Measurements from ENCODE around the gene FBL. TPM values are rescaled to one million over a fixed set of nuclear protein-coding genes. Genes with fewer than 3 reads are reported as not detected.
"Not testable (repeated sequence)": the region's sequence is repeated elsewhere in the genome, so short reads cannot be mapped to it uniquely, and the experiment has no call there.

The FBL gene
- total RNA-seq, 1 donor from 2014 or later: 386 TPM

GRCh38 chr19:39817888-39818561 is 28.2 kb downstream of the FBL start:
- peak overlapping the region; percentile 25 to 42 (median 31) for H3K4me3 ChIP-seq (ENCODE audit: low read length in 3 of 3)
- no peaks in the 10 kb centered on the region for H3K9me3 ChIP-seq (ENCODE audit: control insufficient read depth in 3 of 3, low read length in 3 of 3)
- no peaks in the 10 kb centered on the region for H3K27me3 ChIP-seq (ENCODE audit: control insufficient read depth in 3 of 3, insufficient read depth in 3 of 3, low read length in 3 of 3)
- H3K27ac ChIP-seq (ENCODE audit: low read depth, low read length): peak overlapping the region; percentile 91
- peak overlapping the region; percentile 18 to 69 (median 25) for H3K9ac ChIP-seq (ENCODE audit: low read depth in 1 of 3, low read length in 3 of 3)
- H3K36me3 ChIP-seq (ENCODE audit: control insufficient read depth in 3 of 3, insufficient read depth in 3 of 3, low read length in 3 of 3): peaks cover 3 to 17% (median 4%) of the 10 kb centered on the region in 3 donors
- peaks cover 66 to 85% (median 69%) of the 10 kb centered on the region in 3 donors for H3K4me1 ChIP-seq (ENCODE audit: control insufficient read depth in 3 of 3, insufficient read depth in 3 of 3, low read length in 3 of 3)

- Histone ChIP-seq H3K36me3 (ENCODE audit: control insufficient read depth in 3 of 3, insufficient read depth in 3 of 3, low read length in 3 of 3) (peaks cover 3 to 12% (median 4%) of the 10 kb centered on the region in 3 donors), H3K4me1 (ENCODE audit: control insufficient read depth in 3 of 3, insufficient read depth in 3 of 3, low read length in 3 of 3) (peaks cover 56 to 79% (median 62%) of the 10 kb centered on the region in 3 donors), H3K4me3 (ENCODE audit: low read length in 3 of 3) (no peak overlapping the region), H3K27me3 (ENCODE audit: control insufficient read depth in 3 of 3, insufficient read depth in 3 of 3, low read length in 3 of 3) (no peaks in the 10 kb centered on the region), H3K9me3 (ENCODE audit: control insufficient read depth in 3 of 3, low read length in 3 of 3) (no peaks in the 10 kb centered on the region), H3K27ac (ENCODE audit: low read depth, low read length) (peak overlapping the region; percentile 91), H3K9ac (ENCODE audit: low read depth in 1 of 3, low read length in 3 of 3) (peak overlapping the region; percentile 9 to 68 (median 65))
Observed at GRCh38 chr19:39816287-39817048, 29.7 kb downstream of the FBL start.

GRCh38 chr19:39814595-39814994 is 31.6 kb downstream of the FBL start:
- H3K4me3 ChIP-seq (ENCODE audit: low read length in 3 of 3): no peak overlapping the region
- no peaks in the 10 kb centered on the region for H3K27me3 ChIP-seq (ENCODE audit: control insufficient read depth in 3 of 3, insufficient read depth in 3 of 3, low read length in 3 of 3)
- H3K36me3 ChIP-seq (ENCODE audit: control insufficient read depth in 3 of 3, insufficient read depth in 3 of 3, low read length in 3 of 3): peaks cover 0 to 9% (median 0%) of the 10 kb centered on the region in 3 donors
- H3K4me1 ChIP-seq (ENCODE audit: control insufficient read depth in 3 of 3, insufficient read depth in 3 of 3, low read length in 3 of 3): peaks cover 48 to 63% (median 57%) of the 10 kb centered on the region in 3 donors
- H3K27ac ChIP-seq (ENCODE audit: low read depth, low read length): peak overlapping the region; percentile 91
- no peak overlapping the region for H3K9ac ChIP-seq (ENCODE audit: low read depth in 1 of 3, low read length in 3 of 3)
- H3K9me3 ChIP-seq (ENCODE audit: control insufficient read depth in 3 of 3, low read length in 3 of 3): peaks cover 0 to 2% (median 0%) of the 10 kb centered on the region in 3 donors

- H3K9ac ChIP-seq (ENCODE audit: low read depth in 1 of 3, low read length in 3 of 3); H3K9me3 ChIP-seq (ENCODE audit: control insufficient read depth in 3 of 3, low read length in 3 of 3); H3K27me3 ChIP-seq (ENCODE audit: control insufficient read depth in 3 of 3, insufficient read depth in 3 of 3, low read length in 3 of 3); H3K4me3 ChIP-seq (ENCODE audit: low read length in 3 of 3); H3K36me3 ChIP-seq (ENCODE audit: control insufficient read depth in 3 of 3, insufficient read depth in 3 of 3, low read length in 3 of 3): not testable (repeated sequence)
- peaks cover 43 to 58% (median 53%) of the 10 kb centered on the region in 3 donors for H3K4me1 ChIP-seq (ENCODE audit: control insufficient read depth in 3 of 3, insufficient read depth in 3 of 3, low read length in 3 of 3)
- peak overlapping the region; percentile 91 for H3K27ac ChIP-seq (ENCODE audit: low read depth, low read length)
Observed at GRCh38 chr19:39814111-39814510, 32.1 kb downstream of the FBL start.

GRCh38 chr19:39813264-39813993 is 32.8 kb downstream of the FBL start:
- Histone ChIP-seq H3K27ac (ENCODE audit: low read depth, low read length) (peak overlapping the region; percentile 76), H3K9ac (ENCODE audit: low read depth in 1 of 3, low read length in 3 of 3) (peak overlapping the region in 2 of 3 donors; percentile 10 to 36), H3K36me3 (ENCODE audit: control insufficient read depth in 3 of 3, insufficient read depth in 3 of 3, low read length in 3 of 3) (peaks cover 0 to 6% (median 0%) of the 10 kb centered on the region in 3 donors), H3K27me3 (ENCODE audit: control insufficient read depth in 3 of 3, insufficient read depth in 3 of 3, low read length in 3 of 3) (no peaks in the 10 kb centered on the region), H3K4me1 (ENCODE audit: control insufficient read depth in 3 of 3, insufficient read depth in 3 of 3, low read length in 3 of 3) (peaks cover 36 to 51% (median 47%) of the 10 kb centered on the region in 3 donors), H3K4me3 (ENCODE audit: low read length in 3 of 3) (peak overlapping the region; percentile 4 to 25 (median 4)), H3K9me3 (ENCODE audit: control insufficient read depth in 3 of 3, low read length in 3 of 3) (peaks cover 0 to 3% (median 2%) of the 10 kb centered on the region in 3 donors)

- Histone ChIP-seq H3K27me3 (ENCODE audit: control insufficient read depth in 3 of 3, insufficient read depth in 3 of 3, low read length in 3 of 3) (no peaks in the 10 kb centered on the region), H3K27ac (ENCODE audit: low read depth, low read length) (no peak overlapping the region), H3K4me1 (ENCODE audit: control insufficient read depth in 3 of 3, insufficient read depth in 3 of 3, low read length in 3 of 3) (peaks cover 13 to 32% (median 31%) of the 10 kb centered on the region in 3 donors), H3K9ac (ENCODE audit: low read depth in 1 of 3, low read length in 3 of 3) (no peak overlapping the region), H3K9me3 (ENCODE audit: control insufficient read depth in 3 of 3, low read length in 3 of 3) (peaks cover 0 to 3% (median 2%) of the 10 kb centered on the region in 3 donors), H3K4me3 (ENCODE audit: low read length in 3 of 3) (no peak overlapping the region), H3K36me3 (ENCODE audit: control insufficient read depth in 3 of 3, insufficient read depth in 3 of 3, low read length in 3 of 3) (peaks cover 0 to 3% (median 0%) of the 10 kb centered on the region in 3 donors)
Observed at GRCh38 chr19:39811064-39811463, 35.1 kb downstream of the FBL start.

- H3K36me3 ChIP-seq (ENCODE audit: control insufficient read depth in 3 of 3, insufficient read depth in 3 of 3, low read length in 3 of 3): no peaks in the 10 kb centered on the region
- peaks cover 11 to 30% (median 30%) of the 10 kb centered on the region in 3 donors for H3K4me1 ChIP-seq (ENCODE audit: control insufficient read depth in 3 of 3, insufficient read depth in 3 of 3, low read length in 3 of 3)
- H3K4me3 ChIP-seq (ENCODE audit: low read length in 3 of 3): no peak overlapping the region
- H3K9me3 ChIP-seq (ENCODE audit: control insufficient read depth in 3 of 3, low read length in 3 of 3): peaks cover 0 to 3% (median 2%) of the 10 kb centered on the region in 3 donors
- H3K27ac ChIP-seq (ENCODE audit: low read depth, low read length): no peak overlapping the region
- H3K27me3 ChIP-seq (ENCODE audit: control insufficient read depth in 3 of 3, insufficient read depth in 3 of 3, low read length in 3 of 3): no peaks in the 10 kb centered on the region
- no peak overlapping the region for H3K9ac ChIP-seq (ENCODE audit: low read depth in 1 of 3, low read length in 3 of 3)
Observed at GRCh38 chr19:39810424-39810823, 35.8 kb downstream of the FBL start.

- no peak overlapping the region for H3K27ac ChIP-seq (ENCODE audit: low read depth, low read length)
- no peaks in the 10 kb centered on the region for H3K27me3 ChIP-seq (ENCODE audit: control insufficient read depth in 3 of 3, insufficient read depth in 3 of 3, low read length in 3 of 3)
- no peaks in the 10 kb centered on the region for H3K36me3 ChIP-seq (ENCODE audit: control insufficient read depth in 3 of 3, insufficient read depth in 3 of 3, low read length in 3 of 3)
- H3K9me3 ChIP-seq (ENCODE audit: control insufficient read depth in 3 of 3, low read length in 3 of 3): peaks cover 0 to 3% (median 2%) of the 10 kb centered on the region in 3 donors
- no peak overlapping the region for H3K9ac ChIP-seq (ENCODE audit: low read depth in 1 of 3, low read length in 3 of 3)
- no peak overlapping the region for H3K4me3 ChIP-seq (ENCODE audit: low read length in 3 of 3)
- peaks cover 11 to 27% (median 27%) of the 10 kb centered on the region in 3 donors for H3K4me1 ChIP-seq (ENCODE audit: control insufficient read depth in 3 of 3, insufficient read depth in 3 of 3, low read length in 3 of 3)
Observed at GRCh38 chr19:39809368-39809767, 36.8 kb downstream of the FBL start.

GRCh38 chr19:39808688-39809087 is 37.5 kb downstream of the FBL start:
- Histone ChIP-seq H3K4me1 (ENCODE audit: control insufficient read depth in 3 of 3, insufficient read depth in 3 of 3, low read length in 3 of 3) (peaks cover 14 to 31% (median 25%) of the 10 kb centered on the region in 3 donors), H3K27ac (ENCODE audit: low read depth, low read length) (peak overlapping the region; percentile 13)
- H3K9me3 ChIP-seq (ENCODE audit: control insufficient read depth in 3 of 3, low read length in 3 of 3); H3K4me3 ChIP-seq (ENCODE audit: low read length in 3 of 3); H3K27me3 ChIP-seq (ENCODE audit: control insufficient read depth in 3 of 3, insufficient read depth in 3 of 3, low read length in 3 of 3); H3K36me3 ChIP-seq (ENCODE audit: control insufficient read depth in 3 of 3, insufficient read depth in 3 of 3, low read length in 3 of 3); H3K9ac ChIP-seq (ENCODE audit: low read depth in 1 of 3, low read length in 3 of 3): not testable (repeated sequence)

Measured in skeletal muscle tissue (tissue), 4 donors.